ENCODE data around the gene PASD1. TPM values are rescaled to one million over a fixed set of nuclear protein-coding genes. Genes with fewer than 3 reads are reported as not detected.

The PASD1 gene
- total RNA-seq, 1 experiment from 2014 or later = not detected

DNA sequence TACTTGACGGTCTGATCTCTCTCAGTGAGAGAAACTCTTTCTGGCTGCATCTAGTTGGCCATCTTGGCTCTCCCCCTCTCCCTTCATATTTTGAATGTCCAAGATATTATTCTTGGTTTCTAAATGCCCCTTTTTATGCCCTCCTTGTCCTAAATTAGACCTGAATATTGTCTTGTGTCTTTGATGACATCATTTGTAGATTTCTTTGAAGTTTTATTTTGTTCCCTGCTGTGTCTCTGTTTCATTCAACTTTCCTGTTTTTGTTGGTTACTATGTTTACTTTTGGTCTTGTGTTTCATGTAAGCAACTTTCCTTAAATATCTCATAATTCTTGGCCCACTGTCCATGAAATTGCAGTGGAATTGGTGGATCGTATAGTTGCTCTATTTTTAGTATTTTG lies 46.1 kb upstream of the PASD1 start:
- intact Hi-C loops (cut with micrococcal nuclease; ENCODE audit: unreplicated experiment) = no loop called here
- H3K27me3 ChIP-seq (ENCODE audit: insufficient read depth, low read depth) = peaks cover 75% of the 10 kb centered on the region

DNA sequence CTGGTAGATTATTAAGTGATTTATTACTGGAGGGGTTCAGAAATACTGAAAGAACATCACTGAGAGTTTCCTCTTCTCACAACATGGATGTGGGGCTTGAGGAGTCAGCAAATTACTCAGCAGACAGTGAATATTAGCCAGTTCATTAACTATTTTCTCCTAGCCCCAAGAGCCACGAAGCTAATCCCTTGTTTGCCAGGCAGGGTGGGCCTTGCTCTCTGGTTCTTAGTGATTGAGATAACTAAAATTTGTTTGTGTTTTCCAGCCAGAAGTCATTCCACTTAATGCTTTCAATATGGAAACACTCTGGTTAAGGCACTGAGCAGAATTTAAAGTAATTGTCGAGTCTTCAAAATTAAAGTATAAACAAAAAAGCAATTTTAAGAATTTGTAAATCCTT lies 40.1 kb upstream of the PASD1 start:
- no TSS peak for BruUV-seq (replicated peaks)
- Histone ChIP-seq H2AFZ (no peak overlapping the region), H3K4me3 (no peak overlapping the region), H3K27ac (no peak overlapping the region), H3K79me2 (ENCODE audit: low read depth) (no peaks in the 10 kb centered on the region), H3K4me2 (no peak overlapping the region), H3K9me3 (ENCODE audit: insufficient read depth, low read depth) (no peaks in the 10 kb centered on the region), H3K27me3 (ENCODE audit: insufficient read depth, low read depth) (peaks cover 82% of the 10 kb centered on the region), H3F3A (ENCODE audit: insufficient read depth, low read depth) (no peaks in the 10 kb centered on the region), H4K20me1 (ENCODE audit: insufficient read depth) (no peaks in the 10 kb centered on the region), H3K36me3 (ENCODE audit: low read depth) (no peaks in the 10 kb centered on the region), H3K9me2 (ENCODE audit: insufficient read depth) (no peaks in the 10 kb centered on the region), H3K4me1 (replicated peaks; ENCODE audit: insufficient read depth) (no peaks in the 10 kb centered on the region)
- intact Hi-C loops (cut with micrococcal nuclease; ENCODE audit: unreplicated experiment) = no loop called here
- ChIA-PET POLR2A (ENCODE audit: unreplicated experiment) (no interaction called here), CTCF (no interaction called here)
- TF ChIP-seq, protein P1, sequence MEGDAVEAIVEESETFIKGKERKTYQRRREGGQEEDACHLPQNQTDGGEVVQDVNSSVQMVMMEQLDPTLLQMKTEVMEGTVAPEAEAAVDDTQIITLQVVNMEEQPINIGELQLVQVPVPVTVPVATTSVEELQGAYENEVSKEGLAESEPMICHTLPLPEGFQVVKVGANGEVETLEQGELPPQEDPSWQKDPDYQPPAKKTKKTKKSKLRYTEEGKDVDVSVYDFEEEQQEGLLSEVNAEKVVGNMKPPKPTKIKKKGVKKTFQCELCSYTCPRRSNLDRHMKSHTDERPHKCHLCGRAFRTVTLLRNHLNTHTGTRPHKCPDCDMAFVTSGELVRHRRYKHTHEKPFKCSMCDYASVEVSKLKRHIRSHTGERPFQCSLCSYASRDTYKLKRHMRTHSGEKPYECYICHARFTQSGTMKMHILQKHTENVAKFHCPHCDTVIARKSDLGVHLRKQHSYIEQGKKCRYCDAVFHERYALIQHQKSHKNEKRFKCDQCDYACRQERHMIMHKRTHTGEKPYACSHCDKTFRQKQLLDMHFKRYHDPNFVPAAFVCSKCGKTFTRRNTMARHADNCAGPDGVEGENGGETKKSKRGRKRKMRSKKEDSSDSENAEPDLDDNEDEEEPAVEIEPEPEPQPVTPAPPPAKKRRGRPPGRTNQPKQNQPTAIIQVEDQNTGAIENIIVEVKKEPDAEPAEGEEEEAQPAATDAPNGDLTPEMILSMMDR (conservative IDR thresholded peaks at IDR 0.05) = no peak
- TF ChIP-seq EZH2 (IDR thresholded peaks at IDR 0.05; ENCODE audit: low read depth) = no peak
- DNase-seq = no peak

More for the DNA sequence above, 46.1 kb upstream of the PASD1 start:
- Histone ChIP-seq H3K27ac (no peak overlapping the region), H3K36me3 (ENCODE audit: low read depth) (no peaks in the 10 kb centered on the region), H3K9me3 (ENCODE audit: insufficient read depth, low read depth) (no peaks in the 10 kb centered on the region), H2AFZ (no peak overlapping the region), H3K4me2 (no peak overlapping the region), H3K4me1 (replicated peaks; ENCODE audit: insufficient read depth) (no peaks in the 10 kb centered on the region), H3K9me2 (ENCODE audit: insufficient read depth) (no peaks in the 10 kb centered on the region), H3F3A (ENCODE audit: insufficient read depth, low read depth) (no peaks in the 10 kb centered on the region), H3K79me2 (ENCODE audit: low read depth) (no peaks in the 10 kb centered on the region), H3K4me3 (no peak overlapping the region), H4K20me1 (ENCODE audit: insufficient read depth) (no peaks in the 10 kb centered on the region)
- BruUV-seq (replicated peaks) = no TSS peak
- no peak for TF ChIP-seq EZH2 (IDR thresholded peaks at IDR 0.05; ENCODE audit: low read depth)
- TF ChIP-seq, protein P1 (conservative IDR thresholded peaks at IDR 0.05) = no peak
- ChIA-PET CTCF (no interaction called here), POLR2A (ENCODE audit: unreplicated experiment) (no interaction called here)
- DNase-seq = no peak

DNA sequence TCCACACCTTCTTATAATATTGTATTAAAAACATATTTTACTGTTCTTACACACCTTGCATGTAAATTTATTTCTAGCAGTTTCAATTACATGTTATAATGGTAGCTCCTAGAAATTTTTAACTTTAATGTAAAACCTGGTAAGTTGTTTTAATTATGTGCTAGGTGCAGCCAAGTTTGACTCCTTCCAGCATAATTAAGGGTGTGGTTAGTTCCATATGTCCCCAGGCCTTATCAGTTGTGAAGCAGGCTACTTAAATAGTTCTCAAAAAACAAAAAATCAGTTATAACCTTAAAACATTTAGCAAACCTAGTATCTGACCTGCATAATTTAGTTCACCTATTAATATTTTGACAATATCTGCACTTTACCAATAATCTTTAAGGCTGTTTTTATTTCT lies 26.9 kb upstream of the PASD1 start:
- H4K20me1 ChIP-seq (ENCODE audit: insufficient read depth) = no peaks in the 10 kb centered on the region
- peaks cover 40% of the 10 kb centered on the region; the same call in 1 of the 2 replicates for H3K27me3 ChIP-seq (ENCODE audit: insufficient read depth, low read depth)
- 0 out of 2 replicates have a peak, but pooled peaks cover 3% of the 10 kb centered on the region for H3K9me3 ChIP-seq (ENCODE audit: insufficient read depth, low read depth)
- intact Hi-C loops (cut with micrococcal nuclease; ENCODE audit: unreplicated experiment) = no loop called here
- H3K9me2 ChIP-seq (ENCODE audit: insufficient read depth) = no peaks in the 10 kb centered on the region
- ChIA-PET CTCF (no interaction called here), POLR2A (ENCODE audit: unreplicated experiment) (no interaction called here)
- H3K79me2 ChIP-seq (ENCODE audit: low read depth) = no peaks in the 10 kb centered on the region
- no peaks in the 10 kb centered on the region for H3K36me3 ChIP-seq (ENCODE audit: low read depth)
- no peak overlapping the region for H3K4me2 ChIP-seq
- BruUV-seq (replicated peaks) = no TSS peak
- no peak for TF ChIP-seq EZH2 (IDR thresholded peaks at IDR 0.05; ENCODE audit: low read depth)
- TF ChIP-seq, protein P1 (conservative IDR thresholded peaks at IDR 0.05) = no peak
- H3F3A ChIP-seq (ENCODE audit: insufficient read depth, low read depth) = no peaks in the 10 kb centered on the region
- no peaks in the 10 kb centered on the region for H3K4me1 ChIP-seq (replicated peaks; ENCODE audit: insufficient read depth)
- H3K27ac ChIP-seq = no peak overlapping the region
- H3K4me3 ChIP-seq = no peak overlapping the region
- DNase-seq = no peak
- H2AFZ ChIP-seq = no peak overlapping the region

Measured in PC-9 (cell line).